SU-DHL-6 (cell line): Measurements from ENCODE around the gene NPAS1.

ENCODE experiments used
- EZH2phosphoT487 ChIP-seq: fragments of 200-600 bp; sonication (generic), shearing (Covaris generic); conservative IDR thresholded peaks from 2 replicates; pipeline ENCODE4 v1.6.1; 2018; ENCODE audit warnings: mild to moderate bottlenecking, antibody characterized with exemption, low read length, moderate library complexity, mixed read lengths
- TF ChIP-seq, protein P1 (sequence below): fragments of 200-600 bp; sonication (generic); IDR thresholded peaks from one replicate; pipeline ENCODE4 v1.5.1; 2017; ENCODE audit warnings: antibody characterized with exemption, mild to moderate bottlenecking, low read length, moderate library complexity; ENCODE audit not compliant: insufficient read depth, poor library complexity, severe bottlenecking

DNA sequence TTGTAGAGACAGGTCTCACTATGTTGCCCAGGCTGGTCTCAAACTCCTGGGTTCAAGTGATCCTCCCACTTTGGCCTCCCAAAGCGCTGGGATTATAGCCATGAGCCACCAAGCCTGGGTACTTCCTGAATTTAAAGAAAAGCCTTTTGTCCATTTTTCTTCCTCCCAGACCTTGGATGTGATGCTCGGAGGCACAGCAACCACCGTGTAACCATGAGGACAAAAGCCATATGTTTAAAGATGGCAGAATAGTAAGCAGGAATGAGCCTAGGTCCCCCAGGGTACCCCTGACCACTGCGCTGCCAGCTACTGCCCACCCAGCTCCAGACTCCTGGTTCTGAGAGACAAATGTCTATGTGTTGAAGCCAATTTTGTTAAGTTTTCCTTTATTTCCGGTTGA lies 62.9 kb downstream of the NPAS1 start:
- TF ChIP-seq, protein P1, sequence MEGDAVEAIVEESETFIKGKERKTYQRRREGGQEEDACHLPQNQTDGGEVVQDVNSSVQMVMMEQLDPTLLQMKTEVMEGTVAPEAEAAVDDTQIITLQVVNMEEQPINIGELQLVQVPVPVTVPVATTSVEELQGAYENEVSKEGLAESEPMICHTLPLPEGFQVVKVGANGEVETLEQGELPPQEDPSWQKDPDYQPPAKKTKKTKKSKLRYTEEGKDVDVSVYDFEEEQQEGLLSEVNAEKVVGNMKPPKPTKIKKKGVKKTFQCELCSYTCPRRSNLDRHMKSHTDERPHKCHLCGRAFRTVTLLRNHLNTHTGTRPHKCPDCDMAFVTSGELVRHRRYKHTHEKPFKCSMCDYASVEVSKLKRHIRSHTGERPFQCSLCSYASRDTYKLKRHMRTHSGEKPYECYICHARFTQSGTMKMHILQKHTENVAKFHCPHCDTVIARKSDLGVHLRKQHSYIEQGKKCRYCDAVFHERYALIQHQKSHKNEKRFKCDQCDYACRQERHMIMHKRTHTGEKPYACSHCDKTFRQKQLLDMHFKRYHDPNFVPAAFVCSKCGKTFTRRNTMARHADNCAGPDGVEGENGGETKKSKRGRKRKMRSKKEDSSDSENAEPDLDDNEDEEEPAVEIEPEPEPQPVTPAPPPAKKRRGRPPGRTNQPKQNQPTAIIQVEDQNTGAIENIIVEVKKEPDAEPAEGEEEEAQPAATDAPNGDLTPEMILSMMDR, result no peak
- no peak for TF ChIP-seq EZH2phosphoT487
